Epithelial cell of esophagus (primary cell): ENCODE data around the gene DNAJC1.

Source experiments
- DNase-seq: peaks from one replicate; pipeline ENCODE4 v3.0.0; 2010; ENCODE audit warnings: low read depth
- H3K4me3 ChIP-seq: 2 replicates; pipeline ENCODE4 v1.5.1; 2011; ENCODE audit warnings: mild to moderate bottlenecking, low read length, control low read depth
- TF ChIP-seq, protein P1 (sequence below): IDR thresholded peaks from 2 replicates; pipeline ENCODE4 v1.5.1; 2011; ENCODE audit warnings: low read depth, mild to moderate bottlenecking, low read length, control low read depth, inconsistent platforms; ENCODE audit not compliant: insufficient read depth; ENCODE audit errors: missing control alignments

The DNAJC1 gene

DNA sequence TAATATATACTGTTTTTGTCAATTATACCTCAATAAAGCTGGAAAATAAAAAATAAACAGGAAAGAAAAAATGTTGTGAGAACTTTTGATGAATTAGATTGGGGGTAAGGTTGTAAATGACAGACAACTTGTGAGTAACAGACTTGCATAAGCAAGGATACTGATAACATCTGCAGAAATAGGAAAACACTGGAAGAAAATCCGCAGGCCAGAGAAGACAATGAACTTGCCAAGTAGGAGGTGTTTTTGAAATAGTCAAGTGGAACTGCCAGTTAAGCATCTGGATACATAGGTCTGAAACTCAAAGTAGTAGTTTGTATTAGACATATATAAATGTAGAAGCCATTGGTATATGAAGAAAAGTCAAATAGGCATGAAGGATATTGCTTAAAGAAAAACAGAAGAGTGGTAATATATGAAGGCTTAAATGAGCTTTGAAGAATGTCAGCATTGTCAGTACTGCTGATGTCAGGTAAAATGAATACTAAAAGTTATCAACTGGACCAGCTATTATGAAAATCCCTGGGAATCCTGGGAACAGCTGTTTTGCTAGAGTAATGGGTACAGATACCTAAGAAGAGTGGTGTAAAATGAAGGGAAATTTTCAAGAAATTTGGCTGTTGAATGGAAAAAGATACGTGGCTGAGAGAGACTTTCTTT lies 58.7 kb downstream of the DNAJC1 start:
- H3K4me3 ChIP-seq = no peak overlapping the region
- no peak for DNase-seq
- TF ChIP-seq, protein P1, sequence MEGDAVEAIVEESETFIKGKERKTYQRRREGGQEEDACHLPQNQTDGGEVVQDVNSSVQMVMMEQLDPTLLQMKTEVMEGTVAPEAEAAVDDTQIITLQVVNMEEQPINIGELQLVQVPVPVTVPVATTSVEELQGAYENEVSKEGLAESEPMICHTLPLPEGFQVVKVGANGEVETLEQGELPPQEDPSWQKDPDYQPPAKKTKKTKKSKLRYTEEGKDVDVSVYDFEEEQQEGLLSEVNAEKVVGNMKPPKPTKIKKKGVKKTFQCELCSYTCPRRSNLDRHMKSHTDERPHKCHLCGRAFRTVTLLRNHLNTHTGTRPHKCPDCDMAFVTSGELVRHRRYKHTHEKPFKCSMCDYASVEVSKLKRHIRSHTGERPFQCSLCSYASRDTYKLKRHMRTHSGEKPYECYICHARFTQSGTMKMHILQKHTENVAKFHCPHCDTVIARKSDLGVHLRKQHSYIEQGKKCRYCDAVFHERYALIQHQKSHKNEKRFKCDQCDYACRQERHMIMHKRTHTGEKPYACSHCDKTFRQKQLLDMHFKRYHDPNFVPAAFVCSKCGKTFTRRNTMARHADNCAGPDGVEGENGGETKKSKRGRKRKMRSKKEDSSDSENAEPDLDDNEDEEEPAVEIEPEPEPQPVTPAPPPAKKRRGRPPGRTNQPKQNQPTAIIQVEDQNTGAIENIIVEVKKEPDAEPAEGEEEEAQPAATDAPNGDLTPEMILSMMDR = no peak

GRCh38 chr10:21943633-21944265 lies 59.8 kb downstream of the DNAJC1 start:
- H3K4me3 ChIP-seq = no peak overlapping the region
- no peak for DNase-seq
- TF ChIP-seq, protein P1 = no peak

GRCh38 chr10:21935439-21936023 lies 68.0 kb downstream of the DNAJC1 start:
- H3K4me3 ChIP-seq = no peak overlapping the region
- TF ChIP-seq, protein P1 = no peak
- no peak for DNase-seq

GRCh38 chr10:21934307-21934706 lies 69.2 kb downstream of the DNAJC1 start:
- no peak overlapping the region for H3K4me3 ChIP-seq
- TF ChIP-seq, protein P1 = no peak
- peak; percentile 40 for DNase-seq

GRCh38 chr10:21929070-21929469 lies 74.5 kb downstream of the DNAJC1 start:
- TF ChIP-seq, protein P1 = no peak
- no peak overlapping the region for H3K4me3 ChIP-seq

GRCh38 chr10:21927631-21928353 lies 75.7 kb downstream of the DNAJC1 start:
- no peak overlapping the region for H3K4me3 ChIP-seq
- peak; percentile 44 for DNase-seq
- TF ChIP-seq, protein P1 = no peak

More at GRCh38 chr10:21929070-21929469, 74.5 kb downstream of the DNAJC1 start:
- peak; percentile 68 for DNase-seq
